ENCODE data around the gene ZNF563.

Gene ZNF563

DNA sequence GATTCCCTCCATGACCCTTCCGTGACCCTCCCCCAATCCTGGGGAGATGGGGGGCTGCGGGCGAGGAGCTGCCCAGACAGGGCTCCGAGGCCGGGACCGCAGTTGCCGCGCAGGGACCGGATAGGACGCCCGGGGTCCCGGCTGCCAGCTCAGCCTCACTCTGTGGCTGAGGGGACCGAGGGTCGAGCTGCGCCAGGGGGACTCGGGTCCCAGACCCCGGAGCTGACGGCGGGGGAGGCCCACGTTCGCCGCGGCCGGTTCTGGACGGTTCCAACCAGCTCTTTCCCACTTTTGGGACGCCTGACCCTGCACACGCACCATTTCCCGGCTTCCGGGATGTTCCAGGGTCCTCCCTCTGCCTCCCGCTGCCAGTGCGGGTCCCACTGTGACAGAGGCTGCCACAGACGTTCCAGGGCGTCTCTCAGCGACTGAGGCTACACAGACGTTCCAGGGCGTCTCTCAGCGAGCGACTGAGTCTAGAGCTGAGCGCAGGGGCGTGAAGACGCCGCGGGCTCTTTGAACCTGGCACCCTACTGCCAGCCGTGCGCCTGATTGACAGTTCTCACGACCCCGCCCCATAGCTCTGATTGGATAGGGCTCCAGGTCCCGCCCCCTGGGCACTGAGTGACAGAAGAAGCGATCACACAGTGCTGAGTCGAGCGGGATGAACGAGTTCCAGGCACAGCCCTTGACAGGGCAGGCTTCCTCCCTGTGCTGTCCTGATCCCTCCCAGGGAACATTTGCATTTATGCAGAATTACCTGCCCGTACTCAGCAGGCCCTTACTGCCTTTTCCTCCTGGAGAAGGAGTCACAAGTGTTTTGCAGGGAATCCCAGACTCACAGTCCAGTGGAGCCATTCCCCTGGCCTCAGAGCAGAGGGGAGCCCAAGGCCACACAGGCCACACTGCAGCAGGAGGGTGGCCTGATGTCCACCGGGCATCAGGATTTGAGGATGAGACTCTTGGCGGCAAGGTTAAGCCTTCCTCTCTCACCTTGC, at the start of gene ZNF563:
ZNF563 (minus strand) TSS at position 472 of the 998 bp plus-strand sequence; CDS start at position 321, 151 bp downstream.
- TF ChIP-seq, protein P1, sequence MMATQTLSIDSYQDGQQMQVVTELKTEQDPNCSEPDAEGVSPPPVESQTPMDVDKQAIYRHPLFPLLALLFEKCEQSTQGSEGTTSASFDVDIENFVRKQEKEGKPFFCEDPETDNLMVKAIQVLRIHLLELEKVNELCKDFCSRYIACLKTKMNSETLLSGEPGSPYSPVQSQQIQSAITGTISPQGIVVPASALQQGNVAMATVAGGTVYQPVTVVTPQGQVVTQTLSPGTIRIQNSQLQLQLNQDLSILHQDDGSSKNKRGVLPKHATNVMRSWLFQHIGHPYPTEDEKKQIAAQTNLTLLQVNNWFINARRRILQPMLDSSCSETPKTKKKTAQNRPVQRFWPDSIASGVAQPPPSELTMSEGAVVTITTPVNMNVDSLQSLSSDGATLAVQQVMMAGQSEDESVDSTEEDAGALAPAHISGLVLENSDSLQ (IDR thresholded peaks at IDR 0.05), result peak; percentile 97
- no peak for TF ChIP-seq FOXK2 (IDR thresholded peaks at IDR 0.05)
- ChIA-PET POLR2A (interaction anchor here (0.9 to 2.0 kb wide), 5 partner anchors 9 to 410 kb away, joined by 3 to 8 read pairs (median 4); partner anchors contain the start of genes ZNF136, ZNF44 and ZNF442), CTCF (no interaction called here)
- peak; percentile 60 for DNase-seq (ENCODE audit: extremely low spot score)

DNA sequence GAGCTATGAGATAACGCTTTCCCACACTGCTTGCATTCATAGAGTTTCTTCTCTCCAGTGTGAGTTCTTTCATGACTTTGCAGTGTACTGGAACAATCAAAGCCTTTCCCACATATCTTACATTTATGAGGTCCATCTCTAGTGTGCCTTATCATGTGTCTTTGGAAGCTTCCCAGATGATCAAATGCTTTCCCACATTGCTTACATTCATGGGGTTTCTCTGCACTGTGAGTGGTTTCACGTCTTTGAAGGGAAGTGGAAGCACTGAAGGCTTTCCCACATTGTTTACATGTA, 47.0 kb upstream of the ZNF563 start:
- TF ChIP-seq, protein P1 (IDR thresholded peaks at IDR 0.05), result no peak
- TF ChIP-seq SP1 (IDR thresholded peaks at IDR 0.05) (no peak), BHLHE40 (IDR thresholded peaks at IDR 0.05; ENCODE audit: borderline replicate concordance) (no peak), L3MBTL2 (conservative IDR thresholded peaks at IDR 0.05) (no peak), CTBP1 (IDR thresholded peaks at IDR 0.05; ENCODE audit: borderline replicate concordance) (no peak), LEF1 (IDR thresholded peaks at IDR 0.05; ENCODE audit: borderline replicate concordance) (no peak), SUZ12 (IDR thresholded peaks at IDR 0.05) (no peak), FOXK2 (IDR thresholded peaks at IDR 0.05) (no peak), ARNT (IDR thresholded peaks at IDR 0.05) (no peak), FOXA1 (IDR thresholded peaks at IDR 0.05) (no peak)
- ChIA-PET POLR2A (no interaction called here), CTCF (no interaction called here)
- DNase-seq (ENCODE audit: extremely low spot score), result no peak

DNA sequence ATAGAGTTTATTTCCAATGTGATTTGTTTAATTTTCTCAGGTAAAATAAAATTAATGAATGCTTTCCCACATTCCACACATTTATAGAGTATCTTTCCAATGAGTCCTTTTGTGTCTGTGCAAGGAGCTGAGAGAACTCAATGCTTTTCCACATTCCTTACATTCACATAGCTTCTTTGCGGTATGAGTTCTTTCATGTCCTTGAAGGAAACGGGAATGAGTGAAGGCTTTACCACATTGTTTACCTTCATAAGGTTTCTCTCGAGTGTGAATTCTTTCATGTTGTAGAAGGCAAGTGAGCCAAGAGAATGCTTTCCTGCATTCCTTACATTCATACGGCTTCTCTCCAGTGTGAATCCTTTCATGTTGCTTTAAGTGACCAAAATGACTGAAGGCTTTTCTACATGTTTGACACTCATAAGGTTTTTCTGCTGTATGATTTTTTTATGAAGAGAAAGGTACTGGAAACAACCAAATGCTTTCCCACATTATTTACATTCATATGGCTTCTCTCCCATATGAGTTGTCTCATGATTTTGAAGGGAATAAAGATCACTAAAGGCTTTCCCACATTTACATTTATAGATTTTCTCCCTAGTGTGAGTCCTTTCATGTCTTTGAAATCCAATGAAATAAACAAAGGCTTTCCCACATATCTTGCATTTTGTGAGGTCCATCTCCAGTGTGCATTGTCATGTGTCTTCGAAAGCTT, 46.5 kb upstream of the ZNF563 start:
- POLR2A ChIA-PET, result no interaction called here
- CTCF ChIA-PET, result no interaction called here
- TF ChIP-seq FOXA1 (IDR thresholded peaks at IDR 0.05) (no peak), ZNF384 (IDR thresholded peaks at IDR 0.05) (no peak), BHLHE40 (IDR thresholded peaks at IDR 0.05; ENCODE audit: borderline replicate concordance) (no peak), SP1 (IDR thresholded peaks at IDR 0.05) (no peak), L3MBTL2 (conservative IDR thresholded peaks at IDR 0.05) (no peak), ARNT (IDR thresholded peaks at IDR 0.05) (no peak), FOXM1 (IDR thresholded peaks at IDR 0.05; ENCODE audit: borderline replicate concordance) (no peak)
- TF ChIP-seq, protein P1 (IDR thresholded peaks at IDR 0.05), result no peak

DNA sequence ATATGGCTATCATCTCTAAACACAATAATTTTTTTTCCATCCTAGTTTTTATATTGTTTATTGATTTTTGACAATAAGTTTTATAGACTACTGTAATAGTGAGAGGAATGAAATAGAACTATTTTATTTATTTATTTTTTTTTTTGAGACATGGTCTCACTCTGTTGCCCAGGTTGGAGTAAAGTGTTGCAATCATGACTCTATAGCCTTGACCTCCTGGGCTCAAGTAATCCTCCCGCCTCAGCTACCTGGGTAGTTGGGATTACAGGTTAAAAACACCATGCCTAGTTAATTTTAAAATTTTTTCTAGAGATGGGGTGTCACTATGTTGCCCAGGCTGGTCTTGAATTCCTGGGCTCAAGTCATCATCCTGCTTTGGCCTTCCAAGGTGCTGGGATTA, 40.6 kb upstream of the ZNF563 start:
- TF ChIP-seq TARDBP (IDR thresholded peaks at IDR 0.05) (no peak), SP1 (IDR thresholded peaks at IDR 0.05) (no peak), L3MBTL2 (conservative IDR thresholded peaks at IDR 0.05) (no peak), SUZ12 (IDR thresholded peaks at IDR 0.05) (no peak), ZNF384 (IDR thresholded peaks at IDR 0.05) (no peak), NFRKB (IDR thresholded peaks at IDR 0.05) (no peak), HDGF (IDR thresholded peaks at IDR 0.05; ENCODE audit: borderline replicate concordance) (no peak), ARNT (IDR thresholded peaks at IDR 0.05) (no peak), LEF1 (IDR thresholded peaks at IDR 0.05; ENCODE audit: borderline replicate concordance) (no peak), ELF4 (IDR thresholded peaks at IDR 0.05) (no peak), FOXK2 (IDR thresholded peaks at IDR 0.05) (no peak), FOXA1 (IDR thresholded peaks at IDR 0.05) (no peak), BHLHE40 (IDR thresholded peaks at IDR 0.05; ENCODE audit: borderline replicate concordance) (no peak)
- TF ChIP-seq, protein P1 (IDR thresholded peaks at IDR 0.05), result no peak
- no peak for DNase-seq (ENCODE audit: extremely low spot score)
- ChIA-PET CTCF (no interaction called here), POLR2A (no interaction called here)

More for the DNA sequence above, 46.5 kb upstream of the ZNF563 start:
- DNase-seq (ENCODE audit: extremely low spot score), result no peak

DNA sequence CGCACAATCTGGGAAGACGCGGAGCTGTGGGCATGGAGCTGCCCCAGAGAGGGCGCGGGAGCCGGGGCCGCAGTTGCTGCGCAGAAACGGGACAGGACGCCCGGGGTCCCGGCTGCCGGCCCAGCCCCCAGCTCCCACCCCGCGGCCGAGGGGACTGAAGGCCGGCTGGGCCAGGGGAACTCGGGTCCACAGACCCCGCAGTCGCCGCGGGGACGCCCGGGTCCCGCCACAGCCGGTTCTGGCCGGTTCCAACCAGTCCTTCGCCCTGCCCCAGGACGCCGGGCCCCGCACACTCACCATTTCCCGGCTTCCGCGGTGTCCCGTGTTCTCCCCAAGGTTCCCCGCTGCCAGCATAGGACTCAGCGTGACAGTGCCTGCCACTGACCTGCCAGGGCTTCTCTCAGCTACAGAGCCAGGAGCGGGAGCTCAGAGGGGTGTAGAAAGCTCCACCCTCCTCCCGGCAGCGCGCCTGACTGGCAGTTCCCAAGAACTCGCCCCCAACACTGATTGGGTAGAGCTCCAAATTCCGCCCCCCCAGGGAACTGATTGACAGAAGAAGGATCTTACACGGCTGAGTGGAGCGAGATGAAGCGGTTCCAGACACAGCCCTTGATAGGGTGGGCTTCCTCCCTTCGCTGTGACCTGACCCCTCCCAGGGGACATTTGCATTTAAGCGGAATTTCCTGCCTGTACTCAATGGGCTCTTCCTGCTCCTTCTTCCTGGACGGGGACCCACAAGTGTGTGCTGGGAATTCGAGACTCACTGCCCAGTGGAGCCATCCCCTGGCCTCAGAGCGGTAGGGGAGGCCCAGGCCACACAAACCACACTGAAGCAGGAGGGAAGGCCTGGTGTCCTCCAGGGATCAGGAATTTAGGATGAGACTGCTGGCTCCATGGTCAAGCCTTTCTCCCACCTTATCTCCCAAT, 32.1 kb upstream of the ZNF563 start, which contains the start of gene ZNF442:
ZNF442 (minus strand) TSS at position 448 of the 927 bp plus-strand sequence. CDS start 2,052 bp downstream, outside the sequence.
- ChIA-PET POLR2A (interaction anchor here (0.6 to 1.5 kb wide), 5 partner anchors 32 to 118 kb away, joined by 3 to 8 read pairs (median 3); partner anchors contain the start of genes ZNF563 and ZNF799), CTCF (no interaction called here)
- DNase-seq (ENCODE audit: extremely low spot score), result peak; percentile 75
- TF ChIP-seq, protein P1 (IDR thresholded peaks at IDR 0.05), result peak; percentile 97
- TF ChIP-seq LEF1 (IDR thresholded peaks at IDR 0.05; ENCODE audit: borderline replicate concordance), result no peak
- no peak for TF ChIP-seq SP1 (IDR thresholded peaks at IDR 0.05)

Data from HEK293T (cell line).